Neutrophil (primary cell): Measurements from ENCODE around the gene ZMYND8.

Experiments
- H3K27ac ChIP-seq: fragments of 200-600 bp; sonication (generic); 2 replicates; pipeline ENCODE4 v1.5.1; 2016; ENCODE audit warnings: mild to moderate bottlenecking, moderate library complexity
- H3K27me3 ChIP-seq: fragments of 200-600 bp; sonication (generic); 2 replicates; pipeline ENCODE4 v1.6.0; 2016; ENCODE audit warnings: mild to moderate bottlenecking
- H3K36me3 ChIP-seq: fragments of 200-600 bp; sonication (generic); 2 replicates; pipeline ENCODE4 v1.5.1; 2017
- H3K4me1 ChIP-seq, 2 experiments: fragments of 200-600 bp in 1 of 2; sonication (generic) in 1 of 2; 1 replicate in 1 of 2; 2 replicates in 1 of 2; pipeline versions ENCODE4 v1.5.1 to v1.6.1; 2013 to 2016; ENCODE audit warnings: low read depth in 1 of 2, low read length in 1 of 2, mild to moderate bottlenecking in 1 of 2, moderate library complexity in 1 of 2; ENCODE audit not compliant: control insufficient read depth in 1 of 2, insufficient read depth in 1 of 2
- H3K4me3 ChIP-seq, 2 experiments: fragments of 200-600 bp in 1 of 2; sonication (generic) in 1 of 2; 1 replicate in 1 of 2; 2 replicates in 1 of 2; pipeline ENCODE4 v1.5.1; 2013 to 2016; ENCODE audit warnings: low read depth in 1 of 2, low read length in 1 of 2, mild to moderate bottlenecking in 1 of 2, moderate library complexity in 1 of 2
- H3K9me3 ChIP-seq: fragments of 200-600 bp; sonication (generic); 2 replicates; pipeline ENCODE4 v1.5.1; 2016
- TF ChIP-seq, protein P1 (sequence below): fragments of 200-600 bp; sonication (generic); IDR thresholded peaks from 2 replicates; pipeline ENCODE4 v1.5.1; 2016; ENCODE audit warnings: antibody characterized with exemption

Gene ZMYND8

DNA sequence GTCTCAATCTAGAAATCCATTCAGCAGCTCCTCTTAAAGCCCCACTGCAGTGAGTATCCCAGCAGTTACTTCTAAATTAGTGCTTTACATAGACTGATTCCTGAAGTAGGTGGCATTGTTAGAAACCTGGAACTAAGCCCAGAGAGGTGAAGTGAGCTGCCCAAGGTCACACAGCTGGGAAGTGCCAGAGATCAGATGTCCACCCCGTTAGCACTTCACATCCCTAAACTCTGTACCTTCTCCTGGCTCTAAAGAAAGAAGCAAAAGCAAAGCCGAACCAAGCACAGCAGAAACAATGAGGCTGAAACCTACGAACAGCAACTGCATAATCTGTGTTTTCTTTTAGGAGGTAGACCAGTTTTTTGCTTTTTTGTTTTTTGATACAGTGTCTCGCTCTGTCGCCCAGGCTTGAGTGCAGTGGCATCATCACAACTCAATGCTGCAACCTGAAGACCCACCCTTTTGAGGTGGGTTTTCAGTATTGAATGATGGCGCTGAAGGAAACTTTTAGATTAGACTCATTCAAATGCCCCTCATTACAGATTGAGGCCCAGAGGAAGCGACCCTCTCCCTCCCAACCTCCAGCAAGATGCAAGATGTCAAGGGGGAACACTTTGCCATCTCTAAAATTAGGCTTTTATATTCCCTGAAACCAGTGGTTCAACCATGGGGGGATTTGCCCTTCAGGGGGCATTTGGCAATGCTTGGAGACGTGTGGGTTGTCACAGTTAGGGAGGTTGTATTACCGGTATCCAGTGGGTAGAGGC, 3.2 kb upstream of the ZMYND8 start:
- Histone ChIP-seq H3K27me3 (no peaks in the 10 kb centered on the region), H3K4me1 (peaks cover 74 to 76% of the 10 kb centered on the region in 2 experiments), H3K4me3 (peak overlapping the region; percentile 44 to 62), H3K27ac (peak overlapping the region; percentile 98), H3K9me3 (no peaks in the 10 kb centered on the region), H3K36me3 (no peaks in the 10 kb centered on the region)
- TF ChIP-seq, protein P1, sequence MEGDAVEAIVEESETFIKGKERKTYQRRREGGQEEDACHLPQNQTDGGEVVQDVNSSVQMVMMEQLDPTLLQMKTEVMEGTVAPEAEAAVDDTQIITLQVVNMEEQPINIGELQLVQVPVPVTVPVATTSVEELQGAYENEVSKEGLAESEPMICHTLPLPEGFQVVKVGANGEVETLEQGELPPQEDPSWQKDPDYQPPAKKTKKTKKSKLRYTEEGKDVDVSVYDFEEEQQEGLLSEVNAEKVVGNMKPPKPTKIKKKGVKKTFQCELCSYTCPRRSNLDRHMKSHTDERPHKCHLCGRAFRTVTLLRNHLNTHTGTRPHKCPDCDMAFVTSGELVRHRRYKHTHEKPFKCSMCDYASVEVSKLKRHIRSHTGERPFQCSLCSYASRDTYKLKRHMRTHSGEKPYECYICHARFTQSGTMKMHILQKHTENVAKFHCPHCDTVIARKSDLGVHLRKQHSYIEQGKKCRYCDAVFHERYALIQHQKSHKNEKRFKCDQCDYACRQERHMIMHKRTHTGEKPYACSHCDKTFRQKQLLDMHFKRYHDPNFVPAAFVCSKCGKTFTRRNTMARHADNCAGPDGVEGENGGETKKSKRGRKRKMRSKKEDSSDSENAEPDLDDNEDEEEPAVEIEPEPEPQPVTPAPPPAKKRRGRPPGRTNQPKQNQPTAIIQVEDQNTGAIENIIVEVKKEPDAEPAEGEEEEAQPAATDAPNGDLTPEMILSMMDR = no peak

- H3K36me3 ChIP-seq = no peaks in the 10 kb centered on the region
- H3K4me1 ChIP-seq = peaks cover 82 to 85% of the 10 kb centered on the region in 2 experiments
- H3K4me3 ChIP-seq = peak overlapping the region; percentile 2 to 62
- TF ChIP-seq, protein P1 = no peak
- peak overlapping the region; percentile 98 for H3K27ac ChIP-seq
- no peaks in the 10 kb centered on the region for H3K9me3 ChIP-seq
- H3K27me3 ChIP-seq = no peaks in the 10 kb centered on the region
These were observed 2.4 kb upstream of the ZMYND8 start for GRCh38 chr20:47358672-47359529.

GRCh38 chr20:47358039-47358671, 1.7 kb upstream of the ZMYND8 start:
- Histone ChIP-seq H3K36me3 (no peaks in the 10 kb centered on the region), H3K27ac (peak overlapping the region; percentile 98), H3K9me3 (no peaks in the 10 kb centered on the region), H3K4me1 (peaks cover 89 to 92% of the 10 kb centered on the region in 2 experiments), H3K4me3 (peak overlapping the region; percentile 50 to 62), H3K27me3 (no peaks in the 10 kb centered on the region)
- TF ChIP-seq, protein P1 = no peak

DNA sequence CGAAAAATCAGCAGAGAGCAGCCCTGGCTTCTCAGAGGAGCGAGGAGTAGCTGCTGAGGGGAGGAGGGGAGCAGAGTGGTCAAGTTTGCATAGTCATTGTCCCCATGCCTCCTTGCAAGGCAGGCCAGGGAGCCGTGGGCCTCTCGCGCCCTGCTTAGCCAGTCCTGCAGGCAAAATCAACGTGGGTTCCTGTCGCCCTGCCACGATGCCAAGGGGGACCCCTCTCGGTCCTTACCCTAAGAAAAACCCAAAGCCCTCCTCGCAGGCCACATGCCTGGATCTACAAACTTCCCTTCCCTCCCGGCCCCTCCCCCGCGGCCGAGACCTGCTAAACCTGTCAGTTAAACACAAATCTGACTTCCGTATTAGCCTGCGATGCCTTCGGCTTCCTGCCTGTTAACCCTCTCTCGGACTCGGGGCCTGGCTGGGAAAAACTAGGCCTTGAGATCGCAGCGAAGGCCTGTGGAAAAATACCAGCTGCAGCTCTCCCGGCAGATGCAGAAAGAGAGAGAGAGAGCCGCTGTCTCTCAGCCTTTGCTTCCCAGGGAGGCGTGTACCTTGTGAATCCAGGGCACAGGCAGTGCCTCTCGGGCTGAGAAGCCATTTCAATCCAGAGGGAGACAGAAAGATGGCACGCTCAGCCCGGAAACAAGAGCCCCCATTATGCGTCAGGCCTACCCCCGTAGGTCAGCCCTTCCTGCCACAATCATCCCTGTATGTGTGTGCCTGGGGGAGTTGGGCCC, 968 bp upstream of the ZMYND8 start:
- Histone ChIP-seq H3K4me3 (peak overlapping the region; percentile 50 to 62), H3K9me3 (no peaks in the 10 kb centered on the region), H3K36me3 (no peaks in the 10 kb centered on the region), H3K27me3 (no peaks in the 10 kb centered on the region), H3K27ac (peak overlapping the region; percentile 98), H3K4me1 (peaks cover 92 to 94% of the 10 kb centered on the region in 2 experiments)
- TF ChIP-seq, protein P1 = no peak

DNA sequence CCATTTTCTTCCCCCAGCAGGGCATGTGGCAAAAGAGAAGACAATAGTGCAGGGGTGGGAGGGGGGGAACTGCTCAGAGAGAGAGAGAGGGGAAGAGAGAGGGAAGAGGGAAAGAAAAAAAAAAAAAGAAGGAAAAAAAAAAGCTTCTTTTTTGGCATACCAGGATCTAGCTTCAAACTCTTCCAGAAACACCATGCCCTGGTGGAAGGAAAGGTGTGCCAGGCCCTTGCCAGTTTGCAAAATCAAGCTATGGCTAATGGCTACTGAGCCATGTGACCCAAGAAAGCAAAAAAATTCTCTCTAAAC, 326 bp downstream of the ZMYND8 start:
- TF ChIP-seq, protein P1 = no peak

More for the DNA sequence above, 326 bp downstream of the ZMYND8 start:
- Histone ChIP-seq H3K4me1 (peaks cover 99 to 100% of the 10 kb centered on the region in 2 experiments), H3K36me3 (no peaks in the 10 kb centered on the region), H3K4me3 (peak overlapping the region; percentile 50 to 62), H3K9me3 (no peaks in the 10 kb centered on the region), H3K27ac (peak overlapping the region; percentile 98), H3K27me3 (no peaks in the 10 kb centered on the region)
